GM23338 (cell line): ENCODE data around the gene OXCT2.
"Not testable (repeated sequence)": the region's sequence is repeated elsewhere in the genome, so short reads cannot be mapped to it uniquely, and the experiment has no call there.

Experiments
- CREB1 ChIP-seq: fragments of 250-450 bp; sonication (Bioruptor Pico); IDR thresholded peaks from 2 replicates; pipeline ENCODE4 v1.5.0; 2020; ENCODE audit warnings: low read depth, mild to moderate bottlenecking, moderate library complexity
- EZH2 ChIP-seq: fragments of 200-600 bp; sonication (generic); IDR thresholded peaks from one replicate; pipeline ENCODE4 v1.8.0; 2017; ENCODE audit warnings: antibody characterized with exemption, mild to moderate bottlenecking, low read depth; ENCODE audit not compliant: unreplicated experiment
- EZH2phosphoT487 ChIP-seq: fragments of 200-600 bp; sonication (generic); IDR thresholded peaks from one replicate; pipeline ENCODE4 v1.8.1; 2018; ENCODE audit warnings: antibody characterized with exemption; ENCODE audit not compliant: unreplicated experiment
- JUNB ChIP-seq: IDR thresholded peaks from one replicate; pipeline ENCODE4 v1.6.1; 2016; ENCODE audit warnings: antibody characterized with exemption; ENCODE audit not compliant: unreplicated experiment
- NANOG ChIP-seq: IDR thresholded peaks from 2 replicates; pipeline ENCODE4 v1.6.1; 2016; ENCODE audit warnings: antibody characterized with exemption, borderline replicate concordance
- POLR2AphosphoS5 ChIP-seq: IDR thresholded peaks from 2 replicates; pipeline ENCODE4 v1.6.1; 2016; ENCODE audit warnings: antibody characterized with exemption, low read depth
- ZNF114 ChIP-seq: fragments of 250-450 bp; sonication (Bioruptor Pico); IDR thresholded peaks from 2 replicates; pipeline ENCODE4 v1.5.0; 2020; ENCODE audit warnings: mild to moderate bottlenecking, moderate library complexity
- TF ChIP-seq, protein P1 (sequence below), 2 experiments: fragments of 200-600 bp in 1 of 2; sonication (generic) in 1 of 2; conservative IDR thresholded peaks; 2 replicates each; pipeline versions ENCODE4 v1.5.1 to v1.6.1; 2016 to 2017; ENCODE audit warnings: antibody characterized with exemption in 2 of 2, low read depth in 2 of 2, mild to moderate bottlenecking in 2 of 2, moderate library complexity in 1 of 2
- TF ChIP-seq, protein P2 (sequence below): IDR thresholded peaks from one replicate; pipeline ENCODE4 v1.6.1; 2018; ENCODE audit warnings: antibody characterized with exemption; ENCODE audit not compliant: unreplicated experiment
- TF ChIP-seq, protein P3 (sequence below): IDR thresholded peaks from 2 replicates; pipeline ENCODE4 v1.6.1; 2016; ENCODE audit warnings: antibody characterized with exemption

- TF ChIP-seq EZH2; POLR2AphosphoS5; NANOG; EZH2phosphoT487; CREB1 (CRISPR knock-in tag); JUNB; ZNF114: not testable (repeated sequence)
- TF ChIP-seq, protein P1, sequence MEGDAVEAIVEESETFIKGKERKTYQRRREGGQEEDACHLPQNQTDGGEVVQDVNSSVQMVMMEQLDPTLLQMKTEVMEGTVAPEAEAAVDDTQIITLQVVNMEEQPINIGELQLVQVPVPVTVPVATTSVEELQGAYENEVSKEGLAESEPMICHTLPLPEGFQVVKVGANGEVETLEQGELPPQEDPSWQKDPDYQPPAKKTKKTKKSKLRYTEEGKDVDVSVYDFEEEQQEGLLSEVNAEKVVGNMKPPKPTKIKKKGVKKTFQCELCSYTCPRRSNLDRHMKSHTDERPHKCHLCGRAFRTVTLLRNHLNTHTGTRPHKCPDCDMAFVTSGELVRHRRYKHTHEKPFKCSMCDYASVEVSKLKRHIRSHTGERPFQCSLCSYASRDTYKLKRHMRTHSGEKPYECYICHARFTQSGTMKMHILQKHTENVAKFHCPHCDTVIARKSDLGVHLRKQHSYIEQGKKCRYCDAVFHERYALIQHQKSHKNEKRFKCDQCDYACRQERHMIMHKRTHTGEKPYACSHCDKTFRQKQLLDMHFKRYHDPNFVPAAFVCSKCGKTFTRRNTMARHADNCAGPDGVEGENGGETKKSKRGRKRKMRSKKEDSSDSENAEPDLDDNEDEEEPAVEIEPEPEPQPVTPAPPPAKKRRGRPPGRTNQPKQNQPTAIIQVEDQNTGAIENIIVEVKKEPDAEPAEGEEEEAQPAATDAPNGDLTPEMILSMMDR (conservative IDR thresholded peaks at IDR 0.05; ENCODE audit: low read depth in 2 of 2): not testable (repeated sequence)
- TF ChIP-seq, protein P2, sequence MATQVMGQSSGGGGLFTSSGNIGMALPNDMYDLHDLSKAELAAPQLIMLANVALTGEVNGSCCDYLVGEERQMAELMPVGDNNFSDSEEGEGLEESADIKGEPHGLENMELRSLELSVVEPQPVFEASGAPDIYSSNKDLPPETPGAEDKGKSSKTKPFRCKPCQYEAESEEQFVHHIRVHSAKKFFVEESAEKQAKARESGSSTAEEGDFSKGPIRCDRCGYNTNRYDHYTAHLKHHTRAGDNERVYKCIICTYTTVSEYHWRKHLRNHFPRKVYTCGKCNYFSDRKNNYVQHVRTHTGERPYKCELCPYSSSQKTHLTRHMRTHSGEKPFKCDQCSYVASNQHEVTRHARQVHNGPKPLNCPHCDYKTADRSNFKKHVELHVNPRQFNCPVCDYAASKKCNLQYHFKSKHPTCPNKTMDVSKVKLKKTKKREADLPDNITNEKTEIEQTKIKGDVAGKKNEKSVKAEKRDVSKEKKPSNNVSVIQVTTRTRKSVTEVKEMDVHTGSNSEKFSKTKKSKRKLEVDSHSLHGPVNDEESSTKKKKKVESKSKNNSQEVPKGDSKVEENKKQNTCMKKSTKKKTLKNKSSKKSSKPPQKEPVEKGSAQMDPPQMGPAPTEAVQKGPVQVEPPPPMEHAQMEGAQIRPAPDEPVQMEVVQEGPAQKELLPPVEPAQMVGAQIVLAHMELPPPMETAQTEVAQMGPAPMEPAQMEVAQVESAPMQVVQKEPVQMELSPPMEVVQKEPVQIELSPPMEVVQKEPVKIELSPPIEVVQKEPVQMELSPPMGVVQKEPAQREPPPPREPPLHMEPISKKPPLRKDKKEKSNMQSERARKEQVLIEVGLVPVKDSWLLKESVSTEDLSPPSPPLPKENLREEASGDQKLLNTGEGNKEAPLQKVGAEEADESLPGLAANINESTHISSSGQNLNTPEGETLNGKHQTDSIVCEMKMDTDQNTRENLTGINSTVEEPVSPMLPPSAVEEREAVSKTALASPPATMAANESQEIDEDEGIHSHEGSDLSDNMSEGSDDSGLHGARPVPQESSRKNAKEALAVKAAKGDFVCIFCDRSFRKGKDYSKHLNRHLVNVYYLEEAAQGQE: not testable (repeated sequence)
- TF ChIP-seq, protein P3, sequence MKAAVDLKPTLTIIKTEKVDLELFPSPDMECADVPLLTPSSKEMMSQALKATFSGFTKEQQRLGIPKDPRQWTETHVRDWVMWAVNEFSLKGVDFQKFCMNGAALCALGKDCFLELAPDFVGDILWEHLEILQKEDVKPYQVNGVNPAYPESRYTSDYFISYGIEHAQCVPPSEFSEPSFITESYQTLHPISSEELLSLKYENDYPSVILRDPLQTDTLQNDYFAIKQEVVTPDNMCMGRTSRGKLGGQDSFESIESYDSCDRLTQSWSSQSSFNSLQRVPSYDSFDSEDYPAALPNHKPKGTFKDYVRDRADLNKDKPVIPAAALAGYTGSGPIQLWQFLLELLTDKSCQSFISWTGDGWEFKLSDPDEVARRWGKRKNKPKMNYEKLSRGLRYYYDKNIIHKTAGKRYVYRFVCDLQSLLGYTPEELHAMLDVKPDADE: not testable (repeated sequence)
These were observed 2.3 kb upstream of the OXCT2 start for GRCh38 chr1:39773369-39773979.
